WTC11 (cell line): ENCODE measurements around the gene HLA-DMA. TPM values are rescaled to one million over a fixed set of nuclear protein-coding genes. Genes with fewer than 3 reads are reported as not detected.

ENCODE experiments used
- ATAC-seq: fragments of 200-7000 bp; cut with Tn5 transposase; 2 replicates; pipeline ENCODE4 v1.10.0; 2021; ENCODE audit warnings: mild to moderate bottlenecking, moderate library complexity
- CTCF ChIA-PET: fragments of 300-600 bp; sonication (Branson Sonifier 250); formaldehyde crosslinking; loops from one replicate; lab custom pipeline; 2021; ENCODE audit warnings: antibody characterized with exemption; lab: Charles Lee
- POLR2A ChIA-PET: fragments of 350-600 bp; sonication (Branson Sonifier 250); formaldehyde crosslinking; loops from one replicate; lab custom pipeline; 2021; ENCODE audit warnings: antibody characterized with exemption; lab: Charles Lee
- DNase-seq: peaks from one replicate; pipeline ENCODE4 v3.0.0; 2021; ENCODE audit warnings: low spot score
- H3K27ac Mint-ChIP-seq: 2 replicates; pipeline ENCODE4 v1.8.0; 2021; ENCODE audit warnings: mixed read lengths
- H3K27me3 Mint-ChIP-seq: 2 replicates; pipeline ENCODE4 v1.8.0; 2021; ENCODE audit warnings: low read depth, mild to moderate bottlenecking, moderate library complexity, mixed read lengths
- H3K36me3 Mint-ChIP-seq: 2 replicates; pipeline ENCODE4 v1.8.0; 2021; ENCODE audit warnings: mixed read lengths
- H3K4me1 Mint-ChIP-seq: 2 replicates; pipeline ENCODE4 v1.8.0; 2022; ENCODE audit warnings: mixed read lengths
- H3K4me3 Mint-ChIP-seq: 2 replicates; pipeline ENCODE4 v1.8.0; 2021; ENCODE audit warnings: mild to moderate bottlenecking, moderate library complexity, mixed read lengths
- H3K9me3 Mint-ChIP-seq: 2 replicates; pipeline ENCODE4 v1.8.0; 2021; ENCODE audit warnings: mixed read lengths
- CREB1 ChIP-seq: sonication (generic); formaldehyde crosslinking; IDR thresholded peaks from 2 replicates; pipeline ENCODE4 v1.8.0; 2023; ENCODE audit warnings: mild to moderate bottlenecking, missing genetic modification reagents
- CREM ChIP-seq: sonication (generic); formaldehyde crosslinking; IDR thresholded peaks from 2 replicates; pipeline ENCODE4 v1.8.1; 2022; ENCODE audit warnings: mild to moderate bottlenecking, missing genetic modification reagents, moderate library complexity
- EMX1 ChIP-seq: fragments of 250-450 bp; sonication (Bioruptor Pico); IDR thresholded peaks from 2 replicates; pipeline ENCODE4 v1.8.0; 2021; ENCODE audit warnings: mild to moderate bottlenecking
- ETV6 ChIP-seq: sonication (generic); formaldehyde crosslinking; IDR thresholded peaks from 2 replicates; pipeline ENCODE4 v1.8.1; 2022; ENCODE audit warnings: mild to moderate bottlenecking, missing genetic modification reagents
- FOXK1 ChIP-seq: sonication (generic); formaldehyde crosslinking; IDR thresholded peaks from 2 replicates; pipeline ENCODE4 v1.8.0; 2022; ENCODE audit warnings: mild to moderate bottlenecking, moderate library complexity, missing genetic modification reagents
- FOXP1 ChIP-seq: sonication (generic); formaldehyde crosslinking; IDR thresholded peaks from 2 replicates; pipeline ENCODE4 v1.8.0; 2022; ENCODE audit warnings: missing genetic modification reagents, mild to moderate bottlenecking, moderate library complexity, borderline replicate concordance
- HMGA2 ChIP-seq: fragments of 250-450 bp; sonication (Bioruptor Pico); IDR thresholded peaks from 2 replicates; pipeline ENCODE4 v1.4.0; 2021; ENCODE audit warnings: mild to moderate bottlenecking, moderate library complexity
- MYBL2 ChIP-seq: sonication (generic); formaldehyde crosslinking; IDR thresholded peaks from 2 replicates; pipeline ENCODE4 v1.8.1; 2023; ENCODE audit warnings: mild to moderate bottlenecking, moderate library complexity, missing genetic modification reagents
- NFYB ChIP-seq: sonication (generic); formaldehyde crosslinking; conservative IDR thresholded peaks from 2 replicates; pipeline ENCODE4 v1.8.0; 2022; ENCODE audit warnings: low read depth, missing genetic modification reagents
- NR1H2 ChIP-seq: sonication (generic); formaldehyde crosslinking; IDR thresholded peaks from 2 replicates; pipeline ENCODE4 v1.9.0; 2021; ENCODE audit warnings: mild to moderate bottlenecking, moderate library complexity, missing genetic modification reagents
- SMAD3 ChIP-seq: sonication (generic); formaldehyde crosslinking; IDR thresholded peaks from 2 replicates; pipeline ENCODE4 v1.8.0; 2022; ENCODE audit warnings: missing genetic modification reagents, mild to moderate bottlenecking, borderline replicate concordance
- TCF7 ChIP-seq: sonication (generic); formaldehyde crosslinking; IDR thresholded peaks from 2 replicates; pipeline ENCODE4 v1.8.0; 2022; ENCODE audit warnings: mild to moderate bottlenecking, low read depth, missing genetic modification reagents, moderate library complexity
- TP53 ChIP-seq: sonication (generic); formaldehyde crosslinking; IDR thresholded peaks from 2 replicates; pipeline ENCODE4 v1.8.1; 2023; ENCODE audit warnings: mild to moderate bottlenecking, missing genetic modification reagents
- ZNF121 ChIP-seq: sonication (generic); formaldehyde crosslinking; IDR thresholded peaks from 2 replicates; pipeline ENCODE4 v1.8.0; 2023; ENCODE audit warnings: missing genetic modification reagents
- ZNF138 ChIP-seq: sonication (generic); formaldehyde crosslinking; conservative IDR thresholded peaks from 2 replicates; pipeline ENCODE4 v1.8.1; 2022; ENCODE audit warnings: mild to moderate bottlenecking, moderate library complexity, missing genetic modification reagents
- ZNF396 ChIP-seq: fragments of 250-450 bp; sonication (Bioruptor Pico); IDR thresholded peaks from 2 replicates; pipeline ENCODE4 v1.8.0; 2021; ENCODE audit warnings: mild to moderate bottlenecking, moderate library complexity, borderline replicate concordance
- total RNA-seq: library from RNA; stranded (reverse); gene quantifications from 3 replicates; pipeline ENCODE4 v1.2.3, GENCODE V29; 2021
- TF ChIP-seq, protein P1 (sequence below): sonication (generic); formaldehyde crosslinking; IDR thresholded peaks from 2 replicates; pipeline ENCODE4 v1.8.0; 2023; ENCODE audit warnings: missing genetic modification reagents
- TF ChIP-seq, protein P2 (sequence below): sonication (generic); formaldehyde crosslinking; IDR thresholded peaks from 2 replicates; pipeline ENCODE4 v1.8.1; 2022; ENCODE audit warnings: mild to moderate bottlenecking, missing genetic modification reagents, moderate library complexity, borderline replicate concordance
- TF ChIP-seq, protein P3 (sequence below): sonication (generic); formaldehyde crosslinking; IDR thresholded peaks from 2 replicates; pipeline ENCODE4 v1.8.0; 2022; ENCODE audit warnings: mild to moderate bottlenecking, missing genetic modification reagents
- TF ChIP-seq, protein P4 (sequence below): sonication (generic); formaldehyde crosslinking; IDR thresholded peaks from 2 replicates; pipeline ENCODE4 v1.8.1; 2022; ENCODE audit warnings: low read depth, missing genetic modification reagents, borderline replicate concordance
- TF ChIP-seq, protein P5 (sequence below): sonication (generic); formaldehyde crosslinking; IDR thresholded peaks from 2 replicates; pipeline ENCODE4 v1.8.0; 2023; ENCODE audit warnings: mild to moderate bottlenecking, missing genetic modification reagents
- TF ChIP-seq, protein P6 (sequence below): sonication (generic); formaldehyde crosslinking; IDR thresholded peaks from 2 replicates; pipeline ENCODE4 v1.8.1; 2022; ENCODE audit warnings: mild to moderate bottlenecking, moderate library complexity, missing genetic modification reagents
- TF ChIP-seq, protein P7 (sequence below): sonication (generic); formaldehyde crosslinking; IDR thresholded peaks from 2 replicates; pipeline ENCODE4 v1.8.1; 2023; ENCODE audit warnings: mild to moderate bottlenecking, moderate library complexity, missing genetic modification reagents
- TF ChIP-seq, protein P8 (sequence below): sonication (generic); formaldehyde crosslinking; conservative IDR thresholded peaks from 2 replicates; pipeline ENCODE4 v1.8.1; 2022; ENCODE audit warnings: mild to moderate bottlenecking, missing genetic modification reagents

Gene HLA-DMA
- total RNA-seq, 1 experiment from 2014 or later, result 6.6 TPM

DNA sequence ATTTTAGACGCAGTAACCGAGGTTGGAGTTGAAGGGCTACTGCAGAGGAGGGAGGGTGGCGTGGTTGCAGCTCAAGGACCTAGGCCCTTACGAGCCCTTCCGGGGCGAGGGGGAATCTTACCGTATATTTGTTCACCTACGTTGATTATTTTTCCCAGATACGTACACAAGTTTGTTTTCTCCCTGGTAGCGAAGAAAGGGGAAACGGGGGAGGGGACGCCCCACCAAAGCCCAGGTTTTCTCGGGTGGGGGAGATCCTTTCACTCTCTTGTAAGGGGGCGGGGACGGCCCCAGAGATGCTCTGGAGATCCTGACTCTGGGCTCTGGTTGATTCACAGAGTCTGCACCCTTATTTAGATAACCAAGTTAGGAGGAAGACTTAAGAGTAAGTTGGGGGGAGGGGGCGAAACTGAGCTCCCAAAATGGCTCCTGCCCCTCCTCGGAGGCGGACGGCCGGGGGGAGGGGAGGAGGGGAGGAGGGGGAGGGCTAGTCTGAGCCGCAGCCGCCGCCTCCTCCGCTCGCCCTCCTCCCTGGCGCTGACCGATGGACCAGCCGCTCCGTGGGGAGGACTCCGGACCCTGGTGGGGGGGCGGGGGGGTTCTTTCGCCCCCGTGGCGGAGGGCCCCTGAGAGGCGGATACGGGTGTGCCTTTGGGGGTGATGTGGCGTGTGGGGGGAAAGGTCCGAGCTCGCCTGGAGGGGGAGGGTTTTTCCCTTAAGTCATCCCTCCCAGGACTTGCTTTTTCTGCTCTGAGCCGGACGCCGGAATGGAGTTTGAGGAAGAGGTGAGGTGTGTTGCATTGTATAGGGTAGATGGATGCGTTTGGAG, 17.7 kb upstream of the HLA-DMA start (continued):
- no peak for TF ChIP-seq NFYB (CRISPR knock-in tag)
- TF ChIP-seq, protein P1, sequence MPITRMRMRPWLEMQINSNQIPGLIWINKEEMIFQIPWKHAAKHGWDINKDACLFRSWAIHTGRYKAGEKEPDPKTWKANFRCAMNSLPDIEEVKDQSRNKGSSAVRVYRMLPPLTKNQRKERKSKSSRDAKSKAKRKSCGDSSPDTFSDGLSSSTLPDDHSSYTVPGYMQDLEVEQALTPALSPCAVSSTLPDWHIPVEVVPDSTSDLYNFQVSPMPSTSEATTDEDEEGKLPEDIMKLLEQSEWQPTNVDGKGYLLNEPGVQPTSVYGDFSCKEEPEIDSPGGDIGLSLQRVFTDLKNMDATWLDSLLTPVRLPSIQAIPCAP (CRISPR knock-in tag), result no peak
- TF ChIP-seq FOXP1 (CRISPR knock-in tag), result no peak
- no peak for TF ChIP-seq ZNF138 (CRISPR knock-in tag)
- TF ChIP-seq HMGA2 (CRISPR knock-in tag), result no peak
- TF ChIP-seq, protein P2, sequence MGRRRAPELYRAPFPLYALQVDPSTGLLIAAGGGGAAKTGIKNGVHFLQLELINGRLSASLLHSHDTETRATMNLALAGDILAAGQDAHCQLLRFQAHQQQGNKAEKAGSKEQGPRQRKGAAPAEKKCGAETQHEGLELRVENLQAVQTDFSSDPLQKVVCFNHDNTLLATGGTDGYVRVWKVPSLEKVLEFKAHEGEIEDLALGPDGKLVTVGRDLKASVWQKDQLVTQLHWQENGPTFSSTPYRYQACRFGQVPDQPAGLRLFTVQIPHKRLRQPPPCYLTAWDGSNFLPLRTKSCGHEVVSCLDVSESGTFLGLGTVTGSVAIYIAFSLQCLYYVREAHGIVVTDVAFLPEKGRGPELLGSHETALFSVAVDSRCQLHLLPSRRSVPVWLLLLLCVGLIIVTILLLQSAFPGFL (CRISPR knock-in tag), result no peak
- TF ChIP-seq, protein P3, sequence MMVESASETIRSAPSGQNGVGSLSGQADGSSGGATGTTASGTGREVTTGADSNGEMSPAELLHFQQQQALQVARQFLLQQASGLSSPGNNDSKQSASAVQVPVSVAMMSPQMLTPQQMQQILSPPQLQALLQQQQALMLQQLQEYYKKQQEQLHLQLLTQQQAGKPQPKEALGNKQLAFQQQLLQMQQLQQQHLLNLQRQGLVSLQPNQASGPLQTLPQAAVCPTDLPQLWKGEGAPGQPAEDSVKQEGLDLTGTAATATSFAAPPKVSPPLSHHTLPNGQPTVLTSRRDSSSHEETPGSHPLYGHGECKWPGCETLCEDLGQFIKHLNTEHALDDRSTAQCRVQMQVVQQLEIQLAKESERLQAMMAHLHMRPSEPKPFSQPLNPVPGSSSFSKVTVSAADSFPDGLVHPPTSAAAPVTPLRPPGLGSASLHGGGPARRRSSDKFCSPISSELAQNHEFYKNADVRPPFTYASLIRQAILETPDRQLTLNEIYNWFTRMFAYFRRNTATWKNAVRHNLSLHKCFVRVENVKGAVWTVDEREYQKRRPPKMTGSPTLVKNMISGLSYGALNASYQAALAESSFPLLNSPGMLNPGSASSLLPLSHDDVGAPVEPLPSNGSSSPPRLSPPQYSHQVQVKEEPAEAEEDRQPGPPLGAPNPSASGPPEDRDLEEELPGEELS (CRISPR knock-in tag), result no peak
- no peak for TF ChIP-seq TCF7 (CRISPR knock-in tag)
- no peak for TF ChIP-seq ETV6 (CRISPR knock-in tag)
- TF ChIP-seq, protein P4, sequence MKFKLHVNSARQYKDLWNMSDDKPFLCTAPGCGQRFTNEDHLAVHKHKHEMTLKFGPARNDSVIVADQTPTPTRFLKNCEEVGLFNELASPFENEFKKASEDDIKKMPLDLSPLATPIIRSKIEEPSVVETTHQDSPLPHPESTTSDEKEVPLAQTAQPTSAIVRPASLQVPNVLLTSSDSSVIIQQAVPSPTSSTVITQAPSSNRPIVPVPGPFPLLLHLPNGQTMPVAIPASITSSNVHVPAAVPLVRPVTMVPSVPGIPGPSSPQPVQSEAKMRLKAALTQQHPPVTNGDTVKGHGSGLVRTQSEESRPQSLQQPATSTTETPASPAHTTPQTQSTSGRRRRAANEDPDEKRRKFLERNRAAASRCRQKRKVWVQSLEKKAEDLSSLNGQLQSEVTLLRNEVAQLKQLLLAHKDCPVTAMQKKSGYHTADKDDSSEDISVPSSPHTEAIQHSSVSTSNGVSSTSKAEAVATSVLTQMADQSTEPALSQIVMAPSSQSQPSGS, result no peak
- no peak for TF ChIP-seq ZNF396 (CRISPR knock-in tag)
- TF ChIP-seq, protein P5, sequence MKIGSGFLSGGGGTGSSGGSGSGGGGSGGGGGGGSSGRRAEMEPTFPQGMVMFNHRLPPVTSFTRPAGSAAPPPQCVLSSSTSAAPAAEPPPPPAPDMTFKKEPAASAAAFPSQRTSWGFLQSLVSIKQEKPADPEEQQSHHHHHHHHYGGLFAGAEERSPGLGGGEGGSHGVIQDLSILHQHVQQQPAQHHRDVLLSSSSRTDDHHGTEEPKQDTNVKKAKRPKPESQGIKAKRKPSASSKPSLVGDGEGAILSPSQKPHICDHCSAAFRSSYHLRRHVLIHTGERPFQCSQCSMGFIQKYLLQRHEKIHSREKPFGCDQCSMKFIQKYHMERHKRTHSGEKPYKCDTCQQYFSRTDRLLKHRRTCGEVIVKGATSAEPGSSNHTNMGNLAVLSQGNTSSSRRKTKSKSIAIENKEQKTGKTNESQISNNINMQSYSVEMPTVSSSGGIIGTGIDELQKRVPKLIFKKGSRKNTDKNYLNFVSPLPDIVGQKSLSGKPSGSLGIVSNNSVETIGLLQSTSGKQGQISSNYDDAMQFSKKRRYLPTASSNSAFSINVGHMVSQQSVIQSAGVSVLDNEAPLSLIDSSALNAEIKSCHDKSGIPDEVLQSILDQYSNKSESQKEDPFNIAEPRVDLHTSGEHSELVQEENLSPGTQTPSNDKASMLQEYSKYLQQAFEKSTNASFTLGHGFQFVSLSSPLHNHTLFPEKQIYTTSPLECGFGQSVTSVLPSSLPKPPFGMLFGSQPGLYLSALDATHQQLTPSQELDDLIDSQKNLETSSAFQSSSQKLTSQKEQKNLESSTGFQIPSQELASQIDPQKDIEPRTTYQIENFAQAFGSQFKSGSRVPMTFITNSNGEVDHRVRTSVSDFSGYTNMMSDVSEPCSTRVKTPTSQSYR, result no peak
- TF ChIP-seq MYBL2, result no peak
- TF ChIP-seq ZNF121, result no peak
- no peak for TF ChIP-seq TP53 (CRISPR knock-in tag)
- TF ChIP-seq FOXK1 (CRISPR knock-in tag), result no peak

DNA sequence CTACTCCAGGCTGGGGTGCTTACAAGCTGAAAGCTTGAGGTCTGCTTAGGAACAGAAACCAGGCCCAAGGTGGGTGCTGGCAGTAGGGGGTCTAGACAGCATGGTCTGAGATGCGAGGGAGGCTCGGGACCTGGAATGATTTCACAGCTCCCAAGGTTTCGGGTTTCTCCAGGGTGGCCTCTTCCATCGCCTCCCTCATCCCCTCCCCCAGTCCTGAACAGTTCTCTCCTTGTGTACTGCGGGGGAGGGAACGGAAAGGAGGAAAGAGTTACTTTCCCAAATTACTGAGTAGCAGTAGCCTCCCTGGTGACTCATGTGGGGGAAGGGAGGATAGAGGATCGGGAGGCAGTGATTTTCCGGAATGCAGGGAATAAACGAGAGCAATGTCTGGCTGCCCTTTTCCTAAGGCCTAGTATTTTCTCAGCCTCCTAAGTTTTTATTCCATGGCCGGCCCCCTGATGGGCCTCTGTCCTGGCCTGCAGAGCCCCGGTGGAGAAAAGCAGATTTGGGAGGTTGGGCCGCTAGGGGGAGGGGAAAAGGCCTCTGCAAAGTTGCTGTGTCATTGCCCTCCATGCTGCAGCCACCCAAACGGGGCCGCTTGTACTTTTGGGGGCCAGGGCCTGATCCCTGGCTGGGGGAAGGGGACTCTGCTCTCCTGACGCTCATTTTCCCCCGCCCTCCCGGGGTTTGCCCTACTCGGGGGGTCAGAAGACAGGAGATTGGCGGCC, 17.0 kb upstream of the HLA-DMA start:
- CTCF ChIA-PET, result interaction anchor here (0.6 to 11.8 kb wide), 8 partner anchors 15 to 415 kb away, joined by 3 to 205 read pairs (median 6); partner anchors contain the start of genes HLA-DMA and TAP2
- peaks cover 16% of the 10 kb centered on the region for H3K4me1 Mint-ChIP-seq
- POLR2A ChIA-PET, result interaction anchor here (0.6 to 7.0 kb wide), 10 partner anchors 12 to 250 kb away, joined by 3 to 146 read pairs (median 4); partner anchors contain the start of genes HLA-DMA, TAP1 and TAP2
- no peak for TF ChIP-seq NR1H2 (CRISPR knock-in tag)
- TF ChIP-seq CREB1 (CRISPR knock-in tag), result no peak
- no peak for TF ChIP-seq CREM (CRISPR knock-in tag)
- TF ChIP-seq SMAD3 (CRISPR knock-in tag), result 0 out of 2 replicates have a peak, but pooled peaks have one; percentile 37
- TF ChIP-seq, protein P6, sequence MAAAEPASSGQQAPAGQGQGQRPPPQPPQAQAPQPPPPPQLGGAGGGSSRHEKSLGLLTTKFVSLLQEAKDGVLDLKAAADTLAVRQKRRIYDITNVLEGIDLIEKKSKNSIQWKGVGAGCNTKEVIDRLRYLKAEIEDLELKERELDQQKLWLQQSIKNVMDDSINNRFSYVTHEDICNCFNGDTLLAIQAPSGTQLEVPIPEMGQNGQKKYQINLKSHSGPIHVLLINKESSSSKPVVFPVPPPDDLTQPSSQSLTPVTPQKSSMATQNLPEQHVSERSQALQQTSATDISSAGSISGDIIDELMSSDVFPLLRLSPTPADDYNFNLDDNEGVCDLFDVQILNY (CRISPR knock-in tag), result no peak
- TF ChIP-seq, protein P7, sequence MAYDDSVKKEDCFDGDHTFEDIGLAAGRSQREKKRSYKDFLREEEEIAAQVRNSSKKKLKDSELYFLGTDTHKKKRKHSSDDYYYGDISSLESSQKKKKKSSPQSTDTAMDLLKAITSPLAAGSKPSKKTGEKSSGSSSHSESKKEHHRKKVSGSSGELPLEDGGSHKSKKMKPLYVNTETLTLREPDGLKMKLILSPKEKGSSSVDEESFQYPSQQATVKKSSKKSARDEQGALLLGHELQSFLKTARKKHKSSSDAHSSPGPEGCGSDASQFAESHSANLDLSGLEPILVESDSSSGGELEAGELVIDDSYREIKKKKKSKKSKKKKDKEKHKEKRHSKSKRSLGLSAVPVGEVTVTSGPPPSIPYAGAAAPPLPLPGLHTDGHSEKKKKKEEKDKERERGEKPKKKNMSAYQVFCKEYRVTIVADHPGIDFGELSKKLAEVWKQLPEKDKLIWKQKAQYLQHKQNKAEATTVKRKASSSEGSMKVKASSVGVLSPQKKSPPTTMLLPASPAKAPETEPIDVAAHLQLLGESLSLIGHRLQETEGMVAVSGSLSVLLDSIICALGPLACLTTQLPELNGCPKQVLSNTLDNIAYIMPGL (CRISPR knock-in tag), result 0 out of 2 replicates have a peak, but pooled peaks have one; percentile 47
- peak; percentile 90 for TF ChIP-seq EMX1
- TF ChIP-seq, protein P8, sequence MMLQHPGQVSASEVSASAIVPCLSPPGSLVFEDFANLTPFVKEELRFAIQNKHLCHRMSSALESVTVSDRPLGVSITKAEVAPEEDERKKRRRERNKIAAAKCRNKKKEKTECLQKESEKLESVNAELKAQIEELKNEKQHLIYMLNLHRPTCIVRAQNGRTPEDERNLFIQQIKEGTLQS, result no peak

More for the DNA sequence above, 17.0 kb upstream of the HLA-DMA start:
- Mint-ChIP-seq H3K27ac (peak overlapping the region; percentile 100), H3K27me3 (peaks cover 4% of the 10 kb centered on the region; the same call in 1 of the 2 replicates), H3K4me3 (peak overlapping the region; percentile 98), H3K9me3 (no peaks in the 10 kb centered on the region), H3K36me3 (peaks cover 48% of the 10 kb centered on the region)
- ATAC-seq (0 out of 2 replicates have a peak, but pooled peaks have one; percentile 0), DNase-seq (peak; percentile 77)
